GM19468 (cell line): ENCODE results near the gene XPNPEP3.

ENCODE experiments used
- ATAC-seq: cut with Tn5 transposase; IDR thresholded peaks from one replicate; pipeline ENCODE4 v1.9.1; 2021; ENCODE audit warnings: mild to moderate bottlenecking, moderate library complexity, moderate number of reproducible peaks; ENCODE audit not compliant: unreplicated experiment; ENCODE audit errors: extremely low read depth

Gene XPNPEP3

GRCh38 chr22:40976866-40977700, 120.1 kb downstream of the XPNPEP3 start:
- no peak for ATAC-seq

DNA sequence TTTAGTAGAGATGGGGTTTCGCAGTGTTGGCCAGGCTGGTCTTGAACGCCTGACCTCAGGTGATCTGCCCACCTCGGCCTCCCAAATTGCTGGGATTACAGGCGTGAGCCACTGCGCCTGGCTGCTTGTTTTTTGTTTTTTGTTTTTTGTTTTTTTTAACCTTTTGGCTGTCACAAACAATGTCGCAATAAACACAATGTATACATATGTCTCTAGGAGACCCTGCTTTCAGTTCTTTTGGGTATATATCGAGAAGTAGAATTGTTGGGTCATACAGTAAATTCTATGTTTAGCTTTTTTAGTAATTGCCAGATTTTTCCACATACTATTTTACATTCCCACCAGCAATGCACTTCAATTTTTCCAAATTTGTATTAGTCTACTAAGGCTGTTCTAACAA, 122.2 kb downstream of the XPNPEP3 start:
- ATAC-seq = no peak

GRCh38 chr22:40979871-40980270, 122.9 kb downstream of the XPNPEP3 start:
- ATAC-seq = no peak
